ENCODE measurements around the gene WDSUB1. TPM values are rescaled to one million over a fixed set of nuclear protein-coding genes. Genes with fewer than 3 reads are reported as not detected.

The WDSUB1 gene
- total RNA-seq, 1 donor from 2014 or later = 8.6 TPM

- intact Hi-C loops (cut with micrococcal nuclease) = no loop called here
- Mint-ChIP-seq H3K4me1 (peaks cover 5% of the 10 kb centered on the region), H3K27ac (no peak overlapping the region), H3K36me3 (ENCODE audit: low read depth) (no peaks in the 10 kb centered on the region), H3K9me3 (no peaks in the 10 kb centered on the region), H3K27me3 (peaks cover 2% of the 10 kb centered on the region), H3K4me3 (no peak overlapping the region)
- ChIA-PET POLR2A (no interaction called here), CTCF (no interaction called here)
- no peak for DNase-seq
- no peak for TF ChIP-seq CTCF (IDR thresholded peaks at IDR 0.05)
- no peak for ATAC-seq (ENCODE audit: low read depth)
These were observed 71.4 kb downstream of the WDSUB1 start for GRCh38 chr2:159215116-159215515.

GRCh38 chr2:159214325-159214865 lies 72.1 kb downstream of the WDSUB1 start:
- Mint-ChIP-seq H3K27ac (no peak overlapping the region), H3K4me3 (no peak overlapping the region), H3K4me1 (peaks cover 13% of the 10 kb centered on the region), H3K36me3 (ENCODE audit: low read depth) (no peaks in the 10 kb centered on the region), H3K27me3 (peaks cover 2% of the 10 kb centered on the region), H3K9me3 (no peaks in the 10 kb centered on the region)
- intact Hi-C loops (cut with micrococcal nuclease) = no loop called here
- POLR2A ChIA-PET = no interaction called here
- TF ChIP-seq CTCF (IDR thresholded peaks at IDR 0.05) = no peak
- CTCF ChIA-PET = no interaction called here
- no peak for DNase-seq
- no peak for ATAC-seq (ENCODE audit: low read depth)

- Mint-ChIP-seq H3K36me3 (ENCODE audit: low read depth) (no peaks in the 10 kb centered on the region), H3K27me3 (no peaks in the 10 kb centered on the region)
- TF ChIP-seq CTCF (IDR thresholded peaks at IDR 0.05) = no peak
These were observed 73.2 kb downstream of the WDSUB1 start for GRCh38 chr2:159213296-159213695.

GRCh38 chr2:159211447-159212396 lies 74.8 kb downstream of the WDSUB1 start:
- DNase-seq (no peak), ATAC-seq (ENCODE audit: low read depth) (no peak)
- no peaks in the 10 kb centered on the region for H3K9me3 Mint-ChIP-seq
- peaks cover 15% of the 10 kb centered on the region for H3K4me1 Mint-ChIP-seq
- no peaks in the 10 kb centered on the region for H3K27me3 Mint-ChIP-seq
- H3K36me3 Mint-ChIP-seq (ENCODE audit: low read depth) = no peaks in the 10 kb centered on the region
- no peak overlapping the region for H3K4me3 Mint-ChIP-seq
- CTCF ChIA-PET = no interaction called here
- TF ChIP-seq CTCF (IDR thresholded peaks at IDR 0.05) = no peak
- no peak overlapping the region for H3K27ac Mint-ChIP-seq
- intact Hi-C loops (cut with micrococcal nuclease) = no loop called here
- POLR2A ChIA-PET = no interaction called here

More at GRCh38 chr2:159213296-159213695, 73.2 kb downstream of the WDSUB1 start:
- intact Hi-C loops (cut with micrococcal nuclease) = no loop called here
- peaks cover 15% of the 10 kb centered on the region for H3K4me1 Mint-ChIP-seq
- no peak overlapping the region for H3K27ac Mint-ChIP-seq
- DNase-seq (no peak), ATAC-seq (ENCODE audit: low read depth) (no peak)
- H3K4me3 Mint-ChIP-seq = no peak overlapping the region
- POLR2A ChIA-PET = no interaction called here
- no peaks in the 10 kb centered on the region for H3K9me3 Mint-ChIP-seq
- CTCF ChIA-PET = no interaction called here
